NCI-H446 (cell line): Measurements from ENCODE around the gene SUMF1.

ENCODE experiments used
- DNase-seq, 2 experiments: peaks; one replicate each; lab custom pipeline; 2025; lab: John Stamatoyannopoulos, UW

SUMF1 gene

DNA sequence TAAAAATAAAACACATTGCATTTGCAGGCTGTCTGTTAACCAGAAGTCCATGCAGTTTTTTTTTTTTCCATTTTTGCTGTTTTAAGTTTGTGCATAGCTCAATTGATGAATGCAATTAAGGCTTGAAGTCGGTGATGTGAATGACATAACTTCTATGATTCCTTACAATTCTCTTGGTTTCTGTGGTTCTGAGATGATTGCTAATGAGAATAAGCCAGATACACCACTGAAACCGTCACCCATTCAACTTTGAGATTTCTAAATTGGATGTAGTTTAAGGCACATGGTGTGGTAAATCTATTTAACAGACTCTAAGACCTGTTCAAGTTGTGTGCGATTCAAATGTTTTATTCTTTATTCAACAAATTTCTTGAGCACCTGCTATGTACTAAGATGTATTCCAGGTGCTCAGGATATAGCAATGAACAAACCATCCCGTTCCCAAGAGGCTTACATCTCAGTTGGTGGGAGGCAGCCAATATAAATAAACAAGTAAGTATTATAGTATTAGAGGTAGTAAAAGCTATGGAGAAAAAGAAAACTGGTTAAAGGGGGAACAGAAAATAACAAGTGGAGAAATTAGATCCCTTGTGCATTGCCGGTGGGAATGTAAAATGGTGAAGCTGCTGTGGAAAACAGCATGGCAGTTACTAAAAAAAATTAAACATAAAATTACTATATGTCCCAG lies 30.1 kb upstream of the SUMF1 start:
- DNase-seq: no peak

DNA sequence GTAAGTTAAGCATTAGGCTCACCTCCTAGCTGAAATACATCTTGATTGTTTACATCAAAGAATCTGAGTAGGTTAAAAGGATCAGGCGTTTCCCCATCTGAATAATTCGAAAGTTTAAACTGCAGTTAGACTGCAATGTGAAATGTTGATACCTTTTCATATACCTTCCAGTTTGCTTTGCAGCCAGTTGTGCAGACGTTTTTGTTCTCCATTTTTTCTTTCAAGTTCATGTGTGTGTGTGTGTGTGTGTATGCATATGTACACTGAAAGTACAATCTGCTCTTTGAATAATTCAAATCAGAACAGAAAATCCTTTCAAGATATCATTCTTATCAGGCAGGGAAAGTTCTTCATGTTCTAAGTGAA lies 29.0 kb upstream of the SUMF1 start:
- no peak for DNase-seq

DNA sequence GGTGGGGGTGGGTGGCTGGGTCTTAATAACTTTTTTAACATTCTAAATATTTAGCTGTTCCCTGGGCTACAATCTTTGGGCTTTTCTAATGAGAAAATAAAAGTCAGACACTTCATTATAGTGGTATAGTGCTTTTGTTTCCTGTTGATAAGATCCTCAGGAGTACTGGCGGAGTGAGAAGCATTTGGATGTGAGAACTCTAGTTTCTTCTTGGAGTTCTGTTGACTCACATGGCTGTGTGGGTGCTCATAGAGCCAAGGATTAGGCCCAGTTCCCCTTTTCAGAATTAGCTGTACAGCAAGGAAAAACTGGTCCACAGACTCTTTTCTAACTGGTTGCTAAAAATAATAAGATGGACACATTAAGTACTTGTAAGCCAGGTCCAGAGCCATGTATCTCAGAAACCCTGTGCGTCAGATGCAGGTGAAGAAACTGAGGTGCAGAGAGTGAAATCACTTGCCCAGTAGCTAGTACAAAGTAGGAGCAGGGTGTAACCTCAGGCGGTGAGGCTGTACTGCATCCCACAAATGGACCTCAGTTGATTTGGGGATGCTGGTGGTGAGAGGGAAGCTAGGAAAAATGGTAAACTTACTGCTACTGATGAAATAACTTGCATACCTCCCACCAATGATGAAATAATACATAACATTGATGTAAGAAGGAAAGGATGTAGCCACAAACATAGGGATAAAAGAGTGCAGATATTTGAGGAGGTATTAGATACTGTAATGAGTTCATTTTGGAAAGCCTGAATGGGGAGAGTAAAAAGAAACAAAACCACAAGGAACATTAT lies 28.4 kb upstream of the SUMF1 start:
- DNase-seq: no peak

DNA sequence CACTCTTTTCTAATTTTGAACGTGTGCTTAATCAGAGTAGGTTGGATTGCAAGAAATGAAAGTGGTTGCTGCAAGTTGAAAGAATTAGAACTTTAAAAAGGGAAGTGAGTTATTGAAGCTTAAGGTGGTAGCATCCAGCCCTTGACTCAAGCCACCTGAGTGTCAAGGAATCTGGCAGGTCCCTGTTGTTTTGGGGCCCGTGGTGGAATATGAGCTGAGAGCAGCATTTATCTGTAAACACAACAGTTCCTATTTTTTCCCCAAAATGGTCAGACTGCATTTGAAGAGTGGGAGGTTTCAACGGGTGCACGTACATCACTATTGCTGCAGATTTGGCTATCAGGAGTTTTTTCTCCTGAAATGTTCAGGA lies 27.8 kb upstream of the SUMF1 start:
- no peak for DNase-seq

DNA sequence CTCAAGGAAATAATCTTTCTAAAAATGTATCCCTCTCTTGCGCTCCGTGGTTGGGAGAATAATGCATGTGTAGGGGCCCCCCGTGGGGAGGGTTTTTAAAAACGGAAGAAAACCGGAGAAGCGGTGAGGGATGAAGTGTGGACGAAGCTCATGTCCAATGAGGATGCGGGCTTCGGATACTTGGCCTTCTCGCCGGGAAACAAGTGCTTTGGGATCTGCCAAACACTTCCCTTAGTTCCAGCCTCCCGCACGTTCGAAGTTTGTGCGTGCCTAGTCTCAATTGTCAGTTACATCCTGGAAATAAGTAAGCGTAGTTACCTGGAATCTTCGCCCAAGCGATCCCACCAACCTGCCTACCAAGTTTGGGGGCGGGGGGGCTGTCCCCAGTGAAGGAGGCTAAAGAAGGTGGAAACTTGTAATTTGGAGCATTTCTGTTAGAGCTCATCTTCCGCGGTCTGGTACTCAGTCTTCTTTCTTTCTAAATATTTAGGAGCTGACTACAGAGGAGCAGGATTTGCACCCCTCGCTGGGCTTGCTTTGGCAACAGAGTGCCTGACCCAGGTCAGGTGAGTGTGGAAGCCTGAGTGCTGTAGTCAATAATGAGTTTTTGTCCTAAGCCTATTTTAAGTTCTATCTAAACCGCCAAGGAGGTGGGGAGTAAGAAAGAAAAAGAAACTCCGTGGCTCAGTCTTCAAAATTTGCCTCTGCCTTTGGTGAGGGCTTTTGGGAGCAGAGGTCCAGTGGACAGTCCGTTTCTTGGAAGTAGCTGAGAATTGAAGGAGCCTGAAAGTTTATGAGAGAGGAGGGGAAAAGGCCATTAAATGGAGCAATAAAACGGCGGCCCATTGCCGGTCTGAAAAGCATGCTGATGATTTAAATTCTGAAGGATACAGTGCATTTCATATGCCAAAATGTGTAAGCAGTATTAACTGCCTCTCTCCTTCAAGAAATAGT lies 27.1 kb upstream of the SUMF1 start:
- no peak for DNase-seq

DNA sequence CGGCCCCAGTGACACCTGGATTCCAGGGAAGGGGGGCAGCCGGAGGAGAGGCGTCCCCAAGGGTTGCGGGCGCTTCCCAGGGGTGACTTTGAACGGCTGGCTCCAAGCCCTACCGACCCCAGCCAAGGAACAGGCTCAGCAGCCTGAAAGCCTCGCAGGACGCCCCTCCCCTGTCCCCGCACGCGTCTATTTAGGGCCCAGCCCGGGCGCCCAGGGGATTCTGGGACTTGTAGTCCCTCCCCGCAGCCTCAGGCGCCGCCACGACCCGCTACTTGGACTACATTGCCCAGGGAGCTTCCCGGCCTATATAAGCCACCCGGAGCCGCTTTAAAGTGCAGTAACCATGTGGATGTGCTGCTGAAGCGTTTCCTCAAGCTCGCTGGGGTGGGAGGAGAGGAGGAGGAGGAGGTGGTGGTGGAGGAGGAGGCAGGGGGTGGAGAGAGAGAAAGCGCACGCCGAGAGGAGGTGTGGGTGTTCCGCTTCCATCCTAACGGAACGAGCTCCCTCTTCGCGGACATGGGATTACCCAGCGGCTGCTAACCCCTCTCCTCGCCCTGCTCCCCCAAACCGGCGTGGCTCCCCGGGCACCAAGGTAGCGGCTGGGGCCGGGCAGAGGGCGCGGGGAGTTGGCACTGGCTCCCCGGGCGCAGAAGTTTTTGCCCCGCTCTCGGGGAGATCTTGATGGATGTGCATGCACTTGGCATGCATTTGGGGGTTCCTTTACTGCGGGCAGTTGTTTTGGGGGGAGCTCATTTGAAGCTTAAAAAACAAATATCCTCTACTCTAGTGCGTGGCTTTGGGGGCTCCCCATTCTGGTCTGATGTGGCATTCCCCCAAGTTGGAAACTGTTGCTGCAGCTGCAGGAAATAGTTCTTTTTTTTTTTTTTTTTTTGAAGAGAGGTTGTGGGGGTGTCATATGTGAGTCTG lies 26.2 kb upstream of the SUMF1 start, which contains the start of gene ITPR1:
Gene ITPR1, plus strand, starts transcription at position 335 of the 927 bp plus-strand sequence. CDS start 23,144 bp downstream, outside the sequence.
- DNase-seq: peak; percentile 93 to 97

DNA sequence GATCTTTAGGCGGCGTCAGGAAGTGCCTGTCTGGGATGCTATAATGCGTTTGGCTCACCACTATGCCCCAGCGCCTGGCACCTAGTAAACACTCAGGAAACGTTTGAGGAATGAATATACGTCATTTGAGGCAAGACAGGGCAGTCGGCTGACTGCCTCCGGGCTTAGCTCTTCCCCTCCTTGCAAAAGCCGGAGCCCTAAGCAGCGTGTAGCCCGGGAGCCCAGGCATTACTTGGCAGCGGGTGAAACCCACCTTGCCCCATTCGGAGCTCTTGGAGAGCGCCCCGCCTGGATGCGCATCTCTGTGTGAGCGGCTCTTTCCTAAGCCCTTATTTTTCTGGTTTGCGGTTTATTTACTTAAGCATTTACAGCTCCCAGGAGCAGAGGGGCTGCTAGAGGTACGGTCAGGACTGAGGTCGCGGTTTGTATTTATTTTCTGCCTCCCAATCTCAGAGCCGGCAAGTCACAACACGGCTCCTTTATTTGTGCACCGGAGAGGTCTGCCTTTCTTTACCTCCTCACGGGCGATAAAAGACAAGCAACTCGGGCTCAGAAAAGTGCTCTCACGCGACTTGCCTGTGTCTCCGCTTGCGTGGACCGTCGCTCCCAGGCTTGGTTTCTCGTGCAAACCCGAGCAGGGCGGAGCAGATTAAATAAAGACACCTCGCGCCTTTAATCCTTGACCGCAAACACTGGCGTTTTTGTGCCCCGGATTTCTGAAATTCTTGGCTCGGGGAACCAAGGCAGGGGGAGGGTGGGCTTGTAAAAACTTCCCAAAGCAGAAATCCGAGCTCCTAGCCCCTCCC lies 25.3 kb upstream of the SUMF1 start:
- peak in 1 of 2 experiments; percentile 35 for DNase-seq

DNA sequence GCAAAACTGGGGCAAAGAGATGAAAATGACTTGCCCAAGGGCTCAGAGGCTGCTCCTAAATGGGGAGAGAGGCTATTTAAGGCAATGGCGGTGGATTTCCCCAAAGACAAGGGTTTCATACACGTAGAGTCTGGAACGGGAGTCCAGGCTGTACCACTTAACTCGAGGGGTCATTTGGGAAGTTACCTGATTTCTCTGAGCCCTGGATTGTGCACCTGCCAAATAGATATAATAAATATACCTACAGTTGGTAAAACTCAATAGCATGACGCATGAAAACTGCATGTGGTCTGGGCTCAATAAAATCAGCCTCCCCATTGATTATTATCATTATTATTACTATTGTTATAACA lies 24.8 kb upstream of the SUMF1 start:
- DNase-seq: no peak

DNA sequence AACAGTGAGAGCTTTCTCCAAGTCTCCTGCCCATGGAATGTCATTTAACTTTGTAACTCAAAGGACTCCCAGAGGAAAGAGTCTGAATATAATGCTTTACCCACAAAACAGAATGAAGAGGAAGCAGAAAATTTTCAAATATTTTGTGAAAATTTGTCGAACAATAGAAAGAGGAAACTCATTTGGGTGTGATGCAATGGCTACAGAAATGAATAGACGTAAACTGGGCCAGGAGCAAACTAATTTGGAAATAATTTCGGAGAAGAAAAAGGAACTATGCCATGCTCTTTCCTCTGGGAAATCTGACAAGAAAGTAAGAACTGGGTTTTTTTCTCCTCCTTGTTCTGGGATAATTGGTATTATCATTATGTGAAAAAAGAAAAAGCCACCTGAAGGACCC lies 11.2 kb upstream of the SUMF1 start:
- DNase-seq: no peak

DNA sequence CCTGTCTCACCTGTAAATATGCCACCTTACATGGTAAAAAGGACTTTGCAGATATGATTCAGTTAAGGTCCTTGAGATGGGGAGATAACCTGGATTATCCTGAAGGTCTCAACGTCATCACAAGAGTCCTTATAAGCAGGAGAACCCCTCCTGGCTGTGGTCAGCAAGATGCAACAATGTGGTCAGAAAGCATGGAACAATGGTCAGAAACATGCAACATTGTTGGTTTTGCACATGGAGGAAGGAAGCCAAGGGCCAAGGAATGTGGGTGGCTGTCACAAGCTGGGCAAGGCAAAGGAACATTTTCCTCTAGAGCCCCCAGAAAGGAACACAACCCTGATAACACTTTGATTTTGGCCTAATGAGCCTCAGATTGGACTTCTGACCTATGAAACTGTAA lies 9.4 kb upstream of the SUMF1 start:
- no peak for DNase-seq

DNA sequence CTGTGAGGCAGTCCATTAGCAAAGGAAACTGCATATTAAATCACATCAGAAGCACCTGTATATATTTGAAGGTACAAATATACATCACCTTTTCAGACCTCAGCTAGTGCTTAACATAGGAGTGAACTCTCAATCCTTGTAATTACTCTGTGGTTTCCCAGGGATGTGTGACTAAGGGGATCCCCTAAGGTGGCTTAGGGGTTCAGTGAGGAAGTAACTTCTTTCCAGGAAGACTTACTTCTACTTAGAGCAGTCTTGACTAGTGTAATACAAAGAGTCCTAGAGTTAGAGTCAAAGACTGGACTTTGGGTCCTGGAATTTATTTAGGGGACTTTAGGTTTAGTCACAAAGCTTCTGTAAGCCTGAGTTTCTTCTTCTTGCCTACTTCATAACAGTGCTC lies 8.7 kb upstream of the SUMF1 start:
- DNase-seq: no peak

DNA sequence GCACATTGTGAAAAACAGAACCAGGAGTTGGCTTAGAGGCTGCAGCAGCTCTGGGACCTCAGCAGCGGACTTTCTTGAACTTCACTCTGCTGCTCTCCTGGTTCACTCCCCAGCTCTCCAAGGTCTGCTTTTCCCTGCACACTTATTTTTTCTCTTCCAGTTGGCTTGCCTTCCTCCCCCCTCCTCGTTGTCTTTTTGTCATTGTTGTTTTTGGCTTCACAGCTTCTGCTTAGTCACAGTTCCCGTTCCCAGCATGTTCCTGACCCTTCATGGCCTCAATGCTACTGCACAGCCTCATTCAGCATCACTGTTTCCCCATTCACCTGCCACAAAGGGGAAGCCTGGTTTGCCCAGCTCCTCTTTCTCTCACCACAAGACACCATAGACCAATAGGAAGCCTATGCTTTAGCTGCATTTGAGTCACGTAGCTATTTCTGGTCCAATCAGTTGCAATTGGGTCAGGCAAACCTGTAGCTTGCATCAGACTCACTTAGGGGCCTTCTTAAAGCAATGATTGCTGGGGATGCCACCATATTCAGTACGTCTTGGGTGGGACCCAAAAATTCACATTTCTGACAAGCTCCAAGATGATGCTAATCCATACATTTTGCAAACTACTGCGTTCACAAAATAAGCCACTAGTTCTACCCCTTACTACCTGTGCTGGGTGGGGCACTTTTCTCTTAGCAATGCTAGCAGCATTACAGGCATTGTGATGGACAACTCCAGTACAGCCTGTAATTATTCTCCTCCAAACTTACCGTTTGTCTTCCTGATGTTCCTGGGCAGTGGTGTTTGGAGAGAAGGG lies 7.8 kb upstream of the SUMF1 start:
- DNase-seq: no peak

DNA sequence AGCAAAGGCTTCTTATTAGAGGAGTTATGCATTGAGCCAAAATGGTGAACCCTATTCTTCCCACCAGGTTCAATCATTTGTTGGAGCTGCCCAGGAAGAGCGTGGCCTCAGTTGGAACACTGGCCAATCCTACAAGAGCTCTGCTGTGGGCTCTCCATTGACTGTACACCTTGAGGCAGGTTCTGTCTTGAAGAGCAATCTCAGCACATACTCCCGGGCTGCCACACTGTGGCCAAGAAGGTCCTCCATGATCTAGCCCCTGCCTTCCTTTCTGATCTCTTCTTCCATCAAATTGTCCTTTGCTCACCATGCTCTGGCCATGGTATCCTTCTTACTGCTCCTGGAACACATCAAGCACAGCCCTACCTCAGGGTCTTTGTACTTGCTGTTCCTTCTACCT lies 5.7 kb upstream of the SUMF1 start:
- no peak for DNase-seq

DNA sequence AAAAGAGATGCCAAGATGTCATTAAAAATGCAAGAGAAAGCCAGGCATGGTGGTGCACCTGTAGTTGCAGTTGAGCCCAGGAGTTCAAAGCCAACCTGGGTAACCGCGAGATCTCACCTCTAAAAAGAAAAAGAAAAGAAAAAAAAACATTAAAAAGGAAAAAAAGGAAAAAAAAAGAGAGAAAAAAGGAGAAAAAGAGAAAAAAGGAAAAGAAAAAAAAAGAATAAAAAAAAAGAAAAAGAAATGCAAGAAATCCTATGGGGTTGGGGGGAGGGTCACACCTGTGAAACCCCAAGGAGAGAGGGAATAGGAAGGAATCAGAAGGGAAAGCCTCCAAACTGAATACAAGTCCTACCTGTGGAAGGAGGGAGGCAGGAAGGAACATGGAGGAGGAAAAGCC lies 5.2 kb upstream of the SUMF1 start:
- no peak for DNase-seq

DNA sequence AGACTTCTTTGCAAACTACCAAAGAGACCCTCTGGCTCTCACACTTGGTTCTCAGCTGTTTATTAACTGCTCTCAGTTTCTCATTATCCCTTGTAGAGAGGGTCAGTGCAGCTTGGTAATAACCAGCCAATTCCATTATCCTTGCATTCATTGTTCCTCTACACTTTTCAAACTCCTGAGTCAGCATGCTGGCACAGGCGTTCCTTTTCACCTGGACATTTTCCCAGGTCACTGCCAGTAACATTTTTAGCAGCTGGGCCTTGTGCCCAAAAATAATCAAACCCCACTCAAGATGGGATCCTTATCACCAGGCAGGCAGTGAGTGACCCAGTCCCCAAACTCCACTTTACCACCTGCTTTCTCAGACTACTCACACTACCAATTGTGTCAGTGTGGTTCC lies 4.8 kb upstream of the SUMF1 start:
- DNase-seq: no peak

DNA sequence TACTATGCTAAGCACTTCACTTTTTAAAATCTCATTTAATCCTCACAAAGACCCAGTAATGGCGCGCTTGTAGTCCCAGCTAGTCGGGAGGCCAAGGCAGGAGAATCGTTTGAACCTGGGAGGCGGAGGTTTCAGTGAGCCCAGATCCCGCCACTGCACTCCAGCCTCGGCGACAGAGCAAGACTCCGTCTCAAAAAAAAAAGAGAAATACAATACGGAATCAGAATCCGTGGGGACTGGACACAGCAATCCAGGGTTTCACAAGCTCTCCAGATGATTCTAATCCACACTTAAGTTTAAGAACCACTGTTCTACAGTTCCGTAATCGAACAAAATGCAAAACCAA lies 426 bp upstream of the SUMF1 start:
- DNase-seq: no peak

DNA sequence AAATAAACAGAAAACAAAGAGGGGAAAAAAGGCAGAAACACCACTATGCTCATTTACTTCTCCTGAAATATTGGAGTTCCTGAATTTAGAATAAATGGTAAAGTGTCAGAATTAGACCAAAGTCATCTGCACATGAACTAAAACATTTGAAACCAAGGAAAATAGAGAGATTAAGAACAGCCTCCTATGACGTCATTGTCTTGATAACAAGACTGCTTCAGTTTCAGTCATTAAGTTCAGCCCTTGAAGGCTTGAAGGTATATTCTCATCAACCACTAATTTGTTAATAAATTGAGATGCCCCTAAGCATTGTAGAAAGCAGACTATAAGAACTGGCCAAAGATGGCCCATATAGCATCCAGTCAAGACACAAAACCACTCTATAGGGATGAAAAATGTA lies 2.5 kb downstream of the SUMF1 start:
- no peak for DNase-seq

DNA sequence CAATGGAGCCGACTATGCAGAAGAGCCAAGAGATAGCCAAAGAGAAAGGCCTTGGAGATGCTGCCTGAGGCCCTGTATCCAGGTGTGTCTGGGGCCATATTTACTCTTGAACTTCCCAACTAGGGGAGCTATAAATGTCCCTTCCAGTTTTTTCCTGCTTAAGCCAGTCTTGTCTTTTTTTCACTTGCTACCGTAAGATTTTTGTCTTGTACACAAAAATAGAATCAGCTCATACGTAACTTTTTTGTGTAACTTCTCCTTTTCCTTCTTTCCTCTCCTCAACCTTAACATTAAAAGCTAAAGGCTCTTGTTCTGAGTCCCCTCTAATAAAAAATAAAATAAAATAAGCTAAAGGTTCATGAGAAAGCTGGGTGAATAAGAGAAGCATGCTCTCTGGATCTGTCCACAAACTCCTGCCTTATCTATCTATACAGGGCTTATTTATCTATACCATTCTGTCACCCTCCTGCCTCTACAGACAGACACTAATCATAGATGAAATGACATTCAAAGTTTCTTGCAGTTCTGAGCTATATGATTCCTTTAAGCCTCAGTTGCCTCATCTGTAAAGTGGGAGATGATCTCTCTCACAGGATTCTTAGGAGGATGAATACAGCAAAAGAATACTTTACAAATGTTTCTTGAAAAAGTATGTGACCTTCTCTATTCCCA lies 4.6 kb downstream of the SUMF1 start:
- no peak for DNase-seq

DNA sequence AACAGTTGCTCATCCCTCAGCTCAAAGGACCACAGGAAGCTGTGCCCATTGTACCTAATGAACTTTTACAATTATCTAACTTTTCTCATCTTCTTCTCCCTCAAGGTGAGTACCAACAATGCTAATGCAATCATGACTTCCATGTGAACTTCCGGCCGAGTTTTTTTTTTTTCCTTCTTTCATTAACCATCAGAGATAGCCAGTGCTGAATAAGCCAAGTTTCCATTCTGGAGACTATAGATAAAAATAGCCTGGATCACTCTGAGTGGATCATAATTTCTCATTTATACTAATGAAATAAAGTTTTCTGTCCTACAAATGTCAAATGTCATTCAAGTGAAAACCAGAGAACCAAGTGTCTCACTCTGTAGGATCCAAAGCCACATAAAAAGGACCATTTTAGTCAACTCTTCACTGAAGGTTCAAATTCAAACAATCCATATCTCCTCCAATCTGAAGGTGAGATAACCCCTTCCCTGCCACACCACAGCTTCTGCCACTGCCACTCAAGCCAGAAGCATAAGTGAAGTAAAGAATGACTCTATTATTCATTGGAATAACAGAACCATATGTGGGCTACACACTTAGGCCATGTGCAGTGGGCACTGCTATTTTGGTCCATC lies 5.5 kb downstream of the SUMF1 start:
- DNase-seq: no peak
